ENCODE results near the gene ACYP2.

DNA sequence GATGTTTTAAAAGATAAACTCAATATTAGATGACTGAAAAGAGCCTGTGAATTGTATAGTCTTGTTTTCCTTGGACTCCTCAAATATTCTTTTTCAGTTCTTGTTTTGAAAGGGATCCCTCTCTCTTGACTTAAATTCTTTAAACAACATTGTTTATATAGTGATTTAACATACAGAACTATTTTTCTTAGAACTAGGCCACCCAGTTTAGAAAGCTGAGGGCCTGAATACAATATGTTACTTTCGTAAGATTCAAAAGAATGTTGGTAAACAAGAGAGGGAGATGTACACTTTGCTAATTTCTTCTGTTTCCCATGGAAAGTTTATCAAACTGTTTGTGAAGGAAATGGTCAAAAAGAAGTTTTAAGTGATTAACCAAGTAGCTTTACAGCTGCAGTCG, 146.1 kb downstream of the ACYP2 start:
- TF ChIP-seq EZH2 (IDR thresholded peaks at IDR 0.05; ENCODE audit: insufficient read depth, poor library complexity, severe bottlenecking) (no peak), EZH2phosphoT487 (IDR thresholded peaks at IDR 0.05; ENCODE audit: insufficient read depth, low read depth) (no peak)

Measured in GM23248 (cell line).